Activated naive CD4-positive, alpha-beta T cell treated with anti-CD3 and anti-CD28 coated beads, Interleukin-2, amount 10 ng/mL, durations not matched to agents 7 days and 5 days (primary cell): ENCODE data around the gene NTN4.
"Not testable (repeated sequence)": the region's sequence is repeated elsewhere in the genome, so short reads cannot be mapped to it uniquely, and the experiment has no call there.

Source experiments
- CTCF ChIA-PET: fragments of 350-600 bp; sonication (Branson Sonifier 250); formaldehyde crosslinking; loops from one replicate; lab custom pipeline; 2021; ENCODE audit warnings: antibody characterized with exemption; lab: Charles Lee
- DNase-seq: peaks from one replicate; pipeline ENCODE4 v3.0.0-alpha.2; 2020
- H3K27ac Mint-ChIP-seq: one replicate; pipeline ENCODE4 v1.8.0; 2021; ENCODE audit warnings: mild to moderate bottlenecking, moderate library complexity, mixed read lengths
- H3K27me3 Mint-ChIP-seq: one replicate; pipeline ENCODE4 v1.8.0; 2021; ENCODE audit warnings: mild to moderate bottlenecking, mixed read lengths
- H3K36me3 Mint-ChIP-seq: one replicate; pipeline ENCODE4 v1.8.0; 2021; ENCODE audit warnings: mixed read lengths
- H3K4me1 Mint-ChIP-seq: one replicate; pipeline ENCODE4 v1.8.0; 2021; ENCODE audit warnings: mixed read lengths
- H3K4me3 Mint-ChIP-seq: one replicate; pipeline ENCODE4 v1.8.0; 2021; ENCODE audit warnings: mild to moderate bottlenecking, moderate library complexity, mixed read lengths
- H3K9me3 Mint-ChIP-seq: one replicate; pipeline ENCODE4 v1.8.0; 2021; ENCODE audit warnings: mixed read lengths

The NTN4 gene

GRCh38 chr12:95790033-95790916, at the start of gene NTN4:
TSS of gene NTN4 (minus strand) at chr12:95790764. CDS start at chr12:95790309, 455 bp downstream.
- Mint-ChIP-seq H3K4me1 (peaks cover 13% of the 10 kb centered on the region), H3K27me3 (peaks cover 58% of the 10 kb centered on the region), H3K4me3 (peak within 1 kb of the TSS; percentile 66), H3K9me3 (no peaks in the 10 kb centered on the region), H3K36me3 (peaks cover 1% of the 10 kb centered on the region), H3K27ac (no peak within 1 kb of the TSS)
- DNase-seq = peak; percentile 39
- CTCF ChIA-PET = no interaction called here

GRCh38 chr12:95838125-95838524, 47.6 kb upstream of the NTN4 start:
- no peaks in the 10 kb centered on the region for H3K36me3 Mint-ChIP-seq
- H3K9me3 Mint-ChIP-seq = no peaks in the 10 kb centered on the region
- no peak overlapping the region for H3K27ac Mint-ChIP-seq
- CTCF ChIA-PET = no interaction called here
- no peak for DNase-seq
- H3K27me3 Mint-ChIP-seq = peaks cover 25% of the 10 kb centered on the region
- peaks cover 5% of the 10 kb centered on the region for H3K4me1 Mint-ChIP-seq
- H3K4me3 Mint-ChIP-seq = no peak overlapping the region

DNA sequence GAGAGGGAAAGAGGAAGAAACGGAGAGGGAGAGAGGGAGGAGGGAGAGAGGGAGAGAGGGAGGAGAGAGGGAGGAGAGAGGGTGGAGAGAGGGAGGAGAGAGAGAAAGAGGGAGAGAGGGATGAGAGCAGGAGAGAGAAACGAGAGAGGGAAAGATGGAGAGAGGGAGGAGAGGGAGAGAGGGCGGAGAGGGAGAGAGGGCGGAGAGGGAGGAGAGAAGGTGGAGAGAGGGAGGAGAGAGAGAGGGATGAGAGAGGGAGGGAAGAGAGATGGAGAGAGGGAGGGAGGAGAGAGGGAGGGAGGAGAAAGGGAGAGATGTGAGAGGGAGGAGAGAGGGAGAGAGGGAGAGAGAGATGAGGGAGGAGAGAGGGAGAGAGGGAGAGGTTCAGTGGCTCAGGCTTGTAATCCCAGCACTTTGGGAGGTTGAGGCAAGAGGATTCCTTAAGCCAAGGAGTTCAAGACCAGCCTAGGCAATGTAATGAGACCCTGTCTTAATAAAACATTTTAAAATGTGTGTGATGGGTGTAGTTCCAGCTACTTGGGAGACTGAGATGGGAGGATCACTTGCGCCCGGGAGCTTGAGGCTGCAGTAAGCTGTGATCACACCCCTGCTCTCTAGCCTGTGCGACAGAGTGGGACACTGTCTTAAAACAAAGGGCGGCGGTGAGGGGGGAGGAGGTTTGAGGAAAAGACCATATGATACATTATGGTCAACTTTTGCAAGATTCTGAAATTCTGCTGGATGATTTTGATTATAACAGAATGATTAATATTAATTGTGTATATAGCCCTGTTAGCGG, 46.9 kb upstream of the NTN4 start:
- no peak overlapping the region for H3K27ac Mint-ChIP-seq
- H3K9me3 Mint-ChIP-seq = no peaks in the 10 kb centered on the region
- H3K27me3 Mint-ChIP-seq = peaks cover 19% of the 10 kb centered on the region
- no peaks in the 10 kb centered on the region for H3K36me3 Mint-ChIP-seq
- H3K4me3 Mint-ChIP-seq = no peak overlapping the region
- CTCF ChIA-PET = no interaction called here
- no peak for DNase-seq
- H3K4me1 Mint-ChIP-seq = peaks cover 5% of the 10 kb centered on the region

GRCh38 chr12:95836630-95837239, 46.2 kb upstream of the NTN4 start:
- Mint-ChIP-seq H3K9me3 (no peaks in the 10 kb centered on the region), H3K27me3 (peaks cover 22% of the 10 kb centered on the region), H3K4me1 (peaks cover 5% of the 10 kb centered on the region), H3K27ac (no peak overlapping the region), H3K36me3 (no peaks in the 10 kb centered on the region), H3K4me3 (no peak overlapping the region)
- CTCF ChIA-PET = no interaction called here
- DNase-seq = no peak

GRCh38 chr12:95836185-95836609, 45.6 kb upstream of the NTN4 start:
- Mint-ChIP-seq H3K4me3 (no peak overlapping the region), H3K4me1 (peaks cover 5% of the 10 kb centered on the region), H3K27me3 (peaks cover 22% of the 10 kb centered on the region), H3K9me3 (no peaks in the 10 kb centered on the region), H3K36me3 (no peaks in the 10 kb centered on the region), H3K27ac (no peak overlapping the region)
- DNase-seq = no peak
- CTCF ChIA-PET = no interaction called here

- H3K4me3 Mint-ChIP-seq = no peak overlapping the region
- H3K4me1 Mint-ChIP-seq = peaks cover 5% of the 10 kb centered on the region
- no peaks in the 10 kb centered on the region for H3K36me3 Mint-ChIP-seq
- H3K9me3 Mint-ChIP-seq = no peaks in the 10 kb centered on the region
- H3K27ac Mint-ChIP-seq = no peak overlapping the region
- DNase-seq = no peak
- CTCF ChIA-PET = no interaction called here
- peaks cover 25% of the 10 kb centered on the region for H3K27me3 Mint-ChIP-seq
Observed at GRCh38 chr12:95834572-95834971, 44.0 kb upstream of the NTN4 start.

GRCh38 chr12:95830335-95831089, 39.9 kb upstream of the NTN4 start:
- Mint-ChIP-seq H3K4me3 (no peak overlapping the region), H3K4me1 (no peaks in the 10 kb centered on the region), H3K36me3 (no peaks in the 10 kb centered on the region), H3K27me3 (peaks cover 11% of the 10 kb centered on the region), H3K27ac (no peak overlapping the region), H3K9me3 (no peaks in the 10 kb centered on the region)
- no peak for DNase-seq
- CTCF ChIA-PET = no interaction called here

GRCh38 chr12:95829395-95829794, 38.8 kb upstream of the NTN4 start:
- CTCF ChIA-PET = interaction anchor here (0.7 kb wide), 1 partner anchor 31 kb away, joined by 3 read pairs; no protein-coding TSS in a partner anchor

DNA sequence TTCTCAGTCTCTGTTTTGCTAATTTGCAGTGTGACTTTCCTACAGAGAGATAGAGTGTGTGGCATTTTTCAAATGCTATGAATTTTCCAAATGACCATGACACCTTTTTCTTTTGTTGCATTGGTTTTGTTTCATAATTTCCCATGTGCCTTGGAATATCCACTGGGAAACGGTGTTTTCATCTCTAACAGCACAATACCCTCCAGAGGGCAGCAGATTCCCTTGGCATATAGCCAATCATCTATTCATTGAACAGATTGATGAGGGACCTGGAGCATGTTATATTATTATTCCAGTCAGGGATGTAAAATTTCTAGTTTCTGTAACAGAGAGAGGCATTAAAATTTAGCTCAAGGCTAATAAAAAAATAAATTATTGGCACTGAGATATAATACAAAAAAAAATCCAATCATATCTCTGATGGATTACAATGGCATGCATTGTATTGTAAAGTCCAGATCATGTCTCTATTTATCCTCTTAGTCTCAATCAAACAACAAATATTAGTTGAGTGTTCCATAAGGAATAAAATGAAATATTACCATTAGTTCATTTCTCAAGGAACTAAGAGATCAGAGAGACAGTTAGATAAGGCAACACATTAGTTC, 29.6 kb upstream of the NTN4 start:
- CTCF ChIA-PET = no interaction called here
- DNase-seq = no peak
- H3K27ac Mint-ChIP-seq = no peak overlapping the region

More at GRCh38 chr12:95829395-95829794, 38.8 kb upstream of the NTN4 start:
- Mint-ChIP-seq H3K4me3 (no peak overlapping the region), H3K27ac (no peak overlapping the region), H3K36me3 (no peaks in the 10 kb centered on the region), H3K27me3 (peaks cover 11% of the 10 kb centered on the region), H3K4me1 (no peaks in the 10 kb centered on the region), H3K9me3 (no peaks in the 10 kb centered on the region)
- no peak for DNase-seq

GRCh38 chr12:95815632-95816212, 25.2 kb upstream of the NTN4 start:
- Mint-ChIP-seq H3K27ac (no peak overlapping the region), H3K9me3 (no peaks in the 10 kb centered on the region), H3K4me3 (no peak overlapping the region), H3K27me3 (peaks cover 5% of the 10 kb centered on the region), H3K36me3 (no peaks in the 10 kb centered on the region), H3K4me1 (no peaks in the 10 kb centered on the region)
- DNase-seq = no peak
- CTCF ChIA-PET = interaction anchor here (1.0 kb wide), 1 partner anchor 193 kb away, joined by 3 read pairs; no protein-coding TSS in a partner anchor

More for the DNA sequence above, 29.6 kb upstream of the NTN4 start:
- Mint-ChIP-seq H3K9me3 (no peaks in the 10 kb centered on the region), H3K27me3 (peaks cover 6% of the 10 kb centered on the region), H3K4me1 (no peaks in the 10 kb centered on the region), H3K4me3 (no peak overlapping the region), H3K36me3 (no peaks in the 10 kb centered on the region)

GRCh38 chr12:95812155-95812554, 21.6 kb upstream of the NTN4 start:
- H3K27ac Mint-ChIP-seq, H3K4me1 Mint-ChIP-seq, DNase-seq, H3K4me3 Mint-ChIP-seq, H3K9me3 Mint-ChIP-seq, H3K36me3 Mint-ChIP-seq, CTCF ChIA-PET: not testable (repeated sequence)
- peaks cover 17% of the 10 kb centered on the region for H3K27me3 Mint-ChIP-seq

- peaks cover 17% of the 10 kb centered on the region for H3K27me3 Mint-ChIP-seq
- DNase-seq = no peak
- CTCF ChIA-PET = no interaction called here
- H3K27ac Mint-ChIP-seq = no peak overlapping the region
- no peak overlapping the region for H3K4me3 Mint-ChIP-seq
- H3K4me1 Mint-ChIP-seq = no peaks in the 10 kb centered on the region
- no peaks in the 10 kb centered on the region for H3K9me3 Mint-ChIP-seq
- H3K36me3 Mint-ChIP-seq = no peaks in the 10 kb centered on the region
Observed at GRCh38 chr12:95810411-95810810, 19.8 kb upstream of the NTN4 start.

GRCh38 chr12:95809000-95809680, 18.6 kb upstream of the NTN4 start:
- no peak for DNase-seq
- H3K27me3 Mint-ChIP-seq = peaks cover 17% of the 10 kb centered on the region
- CTCF ChIA-PET = no interaction called here
- no peaks in the 10 kb centered on the region for H3K4me1 Mint-ChIP-seq
- no peak overlapping the region for H3K27ac Mint-ChIP-seq
- H3K9me3 Mint-ChIP-seq = no peaks in the 10 kb centered on the region
- H3K36me3 Mint-ChIP-seq = no peaks in the 10 kb centered on the region
- H3K4me3 Mint-ChIP-seq = no peak overlapping the region
